Prostate gland (tissue), 2 donors: ENCODE results near the gene FAXC. TPM values are rescaled to one million over a fixed set of nuclear protein-coding genes. Genes with fewer than 3 reads are reported as not detected.

ENCODE experiments used
- DNase-seq: peaks from one replicate; pipeline ENCODE4 v3.0.0-alpha.2; 2019; ENCODE audit warnings: low spot score
- H3K27ac ChIP-seq, 2 donors: fragments of 200-600 bp; sonication (generic); 2 replicates each; pipeline ENCODE4 v1.5.1; 2017 to 2019
- H3K27me3 ChIP-seq: fragments of 200-600 bp; sonication (generic); replicated peaks from 2 replicates; pipeline ENCODE4 v1.5.1; 2019; ENCODE audit not compliant: insufficient read depth
- H3K36me3 ChIP-seq, 2 donors: fragments of 200-600 bp; sonication (generic); 1 replicate in 1 of 2; 2 replicates in 1 of 2; pipeline versions ENCODE4 v1.5.1 to v1.8.1; 2017 to 2019
- H3K4me1 ChIP-seq: fragments of 200-600 bp; sonication (generic); replicated peaks from 2 replicates; pipeline ENCODE4 v1.5.1; 2019
- H3K4me3 ChIP-seq, 2 donors: fragments of 200-600 bp; sonication (generic); 2 replicates each; pipeline ENCODE4 v1.5.1; 2017 to 2019
- H3K9me3 ChIP-seq: fragments of 200-600 bp; sonication (generic); 2 replicates; pipeline ENCODE4 v1.5.1; 2017
- CTCF ChIP-seq, 4 experiments: fragments of 200-600 bp in 2 of 4; fragments of 450-650 bp in 2 of 4; sonication (generic) in 2 of 4; IDR thresholded peaks; 1 replicate in 3 of 4; 2 replicates in 1 of 4; pipeline ENCODE4 v1.5.1; 2016 to 2019; ENCODE audit warnings: antibody characterized with exemption in 4 of 4, mild to moderate bottlenecking in 2 of 4, moderate library complexity in 2 of 4
- POLR2A ChIP-seq: fragments of 450-650 bp; IDR thresholded peaks from one replicate; pipeline ENCODE4 v1.6.1; 2016; ENCODE audit warnings: antibody characterized with exemption, mild to moderate bottlenecking
- POLR2AphosphoS5 ChIP-seq: sonication (generic); formaldehyde crosslinking; IDR thresholded peaks from one replicate; pipeline ENCODE4 v1.6.1; 2017; ENCODE audit warnings: antibody characterized with exemption
- WGBS: methylation state at CpG from one replicate; pipeline ENCODE4 v1.1.5; 2018; 5-methylcytosine and 5-hydroxymethylcytosine counted together
- intact Hi-C: fragments of 100-400 bp; cut with DNase I; formaldehyde crosslinking; loops from one replicate; pipeline ENCODE4 v1.14.2; 2022
- total RNA-seq, 2 donors: library from RNA; depleted of rRNA; stranded (reverse); fragments of >200 nt; gene quantifications; one replicate each; pipeline ENCODE4 v1.1.0, GENCODE V29; 2016

Gene FAXC
- total RNA-seq, 2 donors from 2014 or later = 6.5 to 14.7 TPM

GRCh38 chr6:99252421-99252820, 97.1 kb downstream of the FAXC start:
- no peaks in the 10 kb centered on the region for H3K36me3 ChIP-seq
- H3K4me3 ChIP-seq = no peak overlapping the region
- intact Hi-C loops = no loop called here
- no peak overlapping the region for H3K27ac ChIP-seq
- H3K4me1 ChIP-seq = no peaks in the 10 kb centered on the region
- no peaks in the 10 kb centered on the region for H3K9me3 ChIP-seq
- WGBS = 93% methylated on average over 9 of the region's 9 CpGs
- DNase-seq = no peak
- TF ChIP-seq POLR2AphosphoS5 = no peak
- TF ChIP-seq POLR2A = no peak
- TF ChIP-seq CTCF (IDR thresholded peaks at IDR 0.05) = no peak
- no peaks in the 10 kb centered on the region for H3K27me3 ChIP-seq

- Histone ChIP-seq H3K36me3 (no peaks in the 10 kb centered on the region), H3K4me3 (no peak overlapping the region), H3K27ac (no peak overlapping the region), H3K27me3 (no peaks in the 10 kb centered on the region), H3K9me3 (no peaks in the 10 kb centered on the region), H3K4me1 (no peaks in the 10 kb centered on the region)
- intact Hi-C loops = no loop called here
- TF ChIP-seq CTCF (IDR thresholded peaks at IDR 0.05) = no peak
- no peak for TF ChIP-seq POLR2A
- TF ChIP-seq POLR2AphosphoS5 = no peak
- WGBS = 85% methylated on average over 2 of the region's 2 CpGs
- DNase-seq = no peak
Measured at GRCh38 chr6:99250476-99250875, 99.0 kb downstream of the FAXC start.

GRCh38 chr6:99246602-99247001, 102.9 kb downstream of the FAXC start:
- WGBS = 95% methylated on average over 1 of the region's 1 CpG
- Histone ChIP-seq H3K27ac (no peak overlapping the region), H3K4me3 (no peak overlapping the region), H3K27me3 (no peaks in the 10 kb centered on the region), H3K9me3 (no peaks in the 10 kb centered on the region), H3K4me1 (no peaks in the 10 kb centered on the region), H3K36me3 (no peaks in the 10 kb centered on the region)
- DNase-seq = no peak
- intact Hi-C loops = no loop called here
- TF ChIP-seq CTCF (IDR thresholded peaks at IDR 0.05) (no peak), POLR2A (no peak), POLR2AphosphoS5 (no peak)

- no peaks in the 10 kb centered on the region for H3K36me3 ChIP-seq
- no peaks in the 10 kb centered on the region for H3K27me3 ChIP-seq
- TF ChIP-seq CTCF (IDR thresholded peaks at IDR 0.05) (peak in 3 of 4 experiments; percentile 19 to 51 (median 29)), POLR2AphosphoS5 (no peak)
- peak; percentile 15 for DNase-seq
- H3K4me1 ChIP-seq = no peaks in the 10 kb centered on the region
- H3K9me3 ChIP-seq = no peaks in the 10 kb centered on the region
- no peak overlapping the region for H3K27ac ChIP-seq
- no peak overlapping the region for H3K4me3 ChIP-seq
- WGBS = 32% methylated on average over 5 of the region's 5 CpGs
- intact Hi-C loops = no loop called here
Measured at GRCh38 chr6:99241905-99242534, 107.5 kb downstream of the FAXC start.

- H3K27ac ChIP-seq = no peak overlapping the region
- no peaks in the 10 kb centered on the region for H3K36me3 ChIP-seq
- intact Hi-C loops = no loop called here
- no peaks in the 10 kb centered on the region for H3K4me1 ChIP-seq
- TF ChIP-seq POLR2AphosphoS5 (no peak), POLR2A (no peak), CTCF (IDR thresholded peaks at IDR 0.05) (no peak)
- H3K27me3 ChIP-seq = no peaks in the 10 kb centered on the region
- no peaks in the 10 kb centered on the region for H3K9me3 ChIP-seq
- no peak for DNase-seq
- no peak overlapping the region for H3K4me3 ChIP-seq
- 88% methylated on average over 3 of the region's 3 CpGs for WGBS
Measured at GRCh38 chr6:99236010-99236409, 113.5 kb downstream of the FAXC start.
